ENCODE data around the gene KRT32.

Gene KRT32

DNA sequence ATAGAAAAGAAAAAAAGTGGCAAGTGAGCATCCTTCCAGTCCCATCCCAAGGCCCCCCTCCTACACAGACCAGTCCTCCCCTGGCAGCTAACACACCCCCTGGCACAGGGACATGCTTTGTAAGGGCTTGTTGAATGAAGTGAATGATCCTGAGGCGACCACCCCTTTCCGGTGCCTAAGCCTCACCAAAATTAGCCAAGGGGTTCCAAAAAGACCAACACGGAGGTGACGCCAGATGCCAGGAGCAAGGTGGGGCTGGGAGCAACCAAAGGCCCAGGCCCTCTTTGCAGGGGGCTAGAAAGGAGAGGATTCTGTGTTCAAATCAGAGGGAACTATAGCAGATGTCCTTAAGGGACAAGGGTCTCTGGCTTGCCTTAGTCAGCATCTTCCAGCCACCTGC is 8.2 kb upstream of the KRT32 start:
- no peak for TF ChIP-seq FOXP2 (optimal IDR thresholded peaks at IDR 0.05; ENCODE audit: borderline replicate concordance, extremely low read depth, extremely low read length, insufficient read depth)
- no peak for TF ChIP-seq POLR2AphosphoS5 (IDR thresholded peaks at IDR 0.05; ENCODE audit: low read depth, low read length)
- TF ChIP-seq TAF1 (IDR thresholded peaks at IDR 0.05; ENCODE audit: borderline replicate concordance, insufficient read depth, low read length), result no peak
- no peak for TF ChIP-seq REST (IDR thresholded peaks at IDR 0.05; ENCODE audit: insufficient read depth in 1 of 2, low read depth in 2 of 2, low read length in 2 of 2)

DNA sequence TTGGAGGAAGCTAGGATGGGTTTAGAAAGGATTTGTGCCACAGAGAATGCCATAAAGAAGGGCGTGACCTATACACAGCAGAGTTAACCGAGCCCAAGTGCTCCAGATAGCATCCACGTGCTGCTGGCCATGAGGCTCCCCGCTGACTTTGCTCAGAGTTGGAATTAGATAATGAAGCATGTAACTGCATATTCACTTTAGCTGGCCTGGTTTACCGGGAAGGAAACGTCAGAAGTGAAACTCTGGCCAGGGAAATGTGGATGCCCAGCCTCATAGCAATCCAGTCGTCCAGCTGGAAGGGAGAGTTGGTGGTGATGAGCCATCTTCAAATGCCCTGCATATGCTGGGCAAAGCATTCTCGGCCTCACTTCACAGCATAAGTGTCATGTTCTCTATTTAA is 7.7 kb upstream of the KRT32 start:
- TF ChIP-seq REST (IDR thresholded peaks at IDR 0.05; ENCODE audit: insufficient read depth in 1 of 2, low read depth in 2 of 2, low read length in 2 of 2) (no peak), FOXP2 (optimal IDR thresholded peaks at IDR 0.05; ENCODE audit: borderline replicate concordance, extremely low read depth, extremely low read length, insufficient read depth) (no peak)

GRCh38 chr17:41468346-41468745 is 1.2 kb upstream of the KRT32 start:
- TF ChIP-seq POLR2AphosphoS5 (IDR thresholded peaks at IDR 0.05; ENCODE audit: low read depth, low read length) (no peak), REST (IDR thresholded peaks at IDR 0.05; ENCODE audit: insufficient read depth in 1 of 2, low read depth in 2 of 2, low read length in 2 of 2) (no peak), TAF1 (IDR thresholded peaks at IDR 0.05; ENCODE audit: borderline replicate concordance, insufficient read depth, low read length) (no peak), SIN3A (IDR thresholded peaks at IDR 0.05; ENCODE audit: borderline replicate concordance, insufficient read depth, low read length) (no peak), FOXP2 (optimal IDR thresholded peaks at IDR 0.05; ENCODE audit: borderline replicate concordance, extremely low read depth, extremely low read length, insufficient read depth) (no peak)

DNA sequence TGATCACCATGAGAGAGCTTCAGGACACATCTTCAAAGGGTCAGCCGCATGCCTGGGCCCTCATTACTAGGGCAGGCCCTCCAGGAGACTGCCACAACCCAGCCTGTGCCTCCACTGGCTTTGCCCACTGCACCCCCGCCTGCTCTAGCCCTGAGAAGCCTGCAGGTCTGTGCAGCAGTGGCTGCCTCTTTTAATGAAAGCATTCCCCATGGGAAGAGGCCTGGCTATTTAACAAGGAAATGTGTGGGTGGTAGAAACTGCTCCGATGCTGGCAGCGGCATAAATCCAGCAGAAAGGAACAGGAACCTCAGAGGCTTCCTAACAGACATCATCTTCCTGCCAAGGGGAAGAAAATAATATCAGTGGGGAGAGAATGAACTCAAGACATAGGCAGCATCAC is 375 bp upstream of the KRT32 start:
- TF ChIP-seq FOXP2 (optimal IDR thresholded peaks at IDR 0.05; ENCODE audit: borderline replicate concordance, extremely low read depth, extremely low read length, insufficient read depth) (no peak), REST (IDR thresholded peaks at IDR 0.05; ENCODE audit: insufficient read depth in 1 of 2, low read depth in 2 of 2, low read length in 2 of 2) (no peak), TAF1 (IDR thresholded peaks at IDR 0.05; ENCODE audit: borderline replicate concordance, insufficient read depth, low read length) (no peak), SIN3A (IDR thresholded peaks at IDR 0.05; ENCODE audit: borderline replicate concordance, insufficient read depth, low read length) (no peak), POLR2AphosphoS5 (IDR thresholded peaks at IDR 0.05; ENCODE audit: low read depth, low read length) (no peak)

DNA sequence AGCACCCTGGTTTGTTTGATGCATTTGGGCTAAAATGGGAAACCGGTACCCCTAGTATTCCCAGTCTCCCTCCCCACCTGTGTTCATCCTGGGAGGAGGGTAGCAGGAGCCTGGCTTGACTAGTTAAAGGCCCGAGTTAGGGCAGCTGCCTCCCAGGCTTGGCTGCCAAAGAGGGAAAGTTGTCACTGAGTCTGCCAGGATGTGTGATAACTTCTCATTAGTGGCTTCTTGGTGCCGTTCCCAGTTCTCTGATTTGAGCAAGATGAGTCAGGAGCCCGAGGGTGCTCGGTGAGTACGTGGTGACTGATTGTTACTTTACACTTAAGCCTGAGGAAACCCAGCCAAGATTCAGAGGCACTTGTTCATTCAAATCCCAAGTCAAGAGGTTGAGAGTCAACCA is 2.5 kb downstream of the KRT32 start:
- TF ChIP-seq SIN3A (IDR thresholded peaks at IDR 0.05; ENCODE audit: borderline replicate concordance, insufficient read depth, low read length), result no peak
- no peak for TF ChIP-seq FOXP2 (optimal IDR thresholded peaks at IDR 0.05; ENCODE audit: borderline replicate concordance, extremely low read depth, extremely low read length, insufficient read depth)
- TF ChIP-seq POLR2AphosphoS5 (IDR thresholded peaks at IDR 0.05; ENCODE audit: low read depth, low read length), result no peak
- no peak for TF ChIP-seq REST (IDR thresholded peaks at IDR 0.05; ENCODE audit: insufficient read depth in 1 of 2, low read depth in 2 of 2, low read length in 2 of 2)
- no peak for TF ChIP-seq TAF1 (IDR thresholded peaks at IDR 0.05; ENCODE audit: borderline replicate concordance, insufficient read depth, low read length)
